ENCODE data around the gene AP1B1. TPM values are rescaled to one million over a fixed set of nuclear protein-coding genes. Genes with fewer than 3 reads are reported as not detected.
"Not testable (repeated sequence)": the region's sequence is repeated elsewhere in the genome, so short reads cannot be mapped to it uniquely, and the experiment has no call there.

Gene AP1B1
- total RNA-seq, 1 experiment from 2014 or later = 77.9 TPM

DNA sequence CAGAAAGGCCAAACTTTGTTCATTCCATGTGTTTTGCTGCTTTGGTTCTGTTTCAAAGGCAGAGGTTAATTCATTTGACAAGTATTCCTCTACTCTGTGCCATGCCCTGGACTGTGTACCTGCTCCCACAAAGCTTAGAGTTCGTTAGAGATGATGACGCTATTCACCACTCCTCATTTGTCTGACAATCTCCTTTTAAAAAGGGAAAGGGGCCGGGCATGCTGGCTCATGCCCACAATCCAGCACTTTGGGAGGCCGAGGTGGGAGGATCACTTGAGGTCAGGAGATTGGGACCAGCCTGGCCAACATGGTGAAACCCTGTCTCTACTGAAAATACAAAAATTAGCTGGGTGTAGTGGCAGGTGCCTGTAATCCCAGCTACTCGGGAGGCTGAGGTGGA lies 11.7 kb downstream of the AP1B1 start:
- CTCF ChIA-PET; DNase-seq (ENCODE audit: low spot score); ATAC-seq; H3K4me1 Mint-ChIP-seq; H3K4me3 Mint-ChIP-seq; H3K9me3 Mint-ChIP-seq; H3K27me3 Mint-ChIP-seq (ENCODE audit: low read depth); H3K27ac Mint-ChIP-seq: not testable (repeated sequence)
- POLR2A ChIA-PET = interaction anchor here (1.0 kb wide), 1 partner anchor 177 kb away, joined by 3 read pairs; the partner anchor contains the start of gene THOC5
- H3K36me3 Mint-ChIP-seq = peaks cover 16% of the 10 kb centered on the region

- Mint-ChIP-seq H3K27me3 (ENCODE audit: low read depth) (no peaks in the 10 kb centered on the region), H3K27ac (peak overlapping the region; percentile 87), H3K4me3 (no peak overlapping the region), H3K4me1 (peaks cover 13% of the 10 kb centered on the region), H3K9me3 (no peaks in the 10 kb centered on the region), H3K36me3 (peaks cover 16% of the 10 kb centered on the region)
- TF ChIP-seq, protein P1, sequence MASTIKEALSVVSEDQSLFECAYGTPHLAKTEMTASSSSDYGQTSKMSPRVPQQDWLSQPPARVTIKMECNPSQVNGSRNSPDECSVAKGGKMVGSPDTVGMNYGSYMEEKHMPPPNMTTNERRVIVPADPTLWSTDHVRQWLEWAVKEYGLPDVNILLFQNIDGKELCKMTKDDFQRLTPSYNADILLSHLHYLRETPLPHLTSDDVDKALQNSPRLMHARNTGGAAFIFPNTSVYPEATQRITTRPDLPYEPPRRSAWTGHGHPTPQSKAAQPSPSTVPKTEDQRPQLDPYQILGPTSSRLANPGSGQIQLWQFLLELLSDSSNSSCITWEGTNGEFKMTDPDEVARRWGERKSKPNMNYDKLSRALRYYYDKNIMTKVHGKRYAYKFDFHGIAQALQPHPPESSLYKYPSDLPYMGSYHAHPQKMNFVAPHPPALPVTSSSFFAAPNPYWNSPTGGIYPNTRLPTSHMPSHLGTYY (CRISPR knock-in tag; IDR thresholded peaks at IDR 0.05) = no peak
- TF ChIP-seq, protein P2, sequence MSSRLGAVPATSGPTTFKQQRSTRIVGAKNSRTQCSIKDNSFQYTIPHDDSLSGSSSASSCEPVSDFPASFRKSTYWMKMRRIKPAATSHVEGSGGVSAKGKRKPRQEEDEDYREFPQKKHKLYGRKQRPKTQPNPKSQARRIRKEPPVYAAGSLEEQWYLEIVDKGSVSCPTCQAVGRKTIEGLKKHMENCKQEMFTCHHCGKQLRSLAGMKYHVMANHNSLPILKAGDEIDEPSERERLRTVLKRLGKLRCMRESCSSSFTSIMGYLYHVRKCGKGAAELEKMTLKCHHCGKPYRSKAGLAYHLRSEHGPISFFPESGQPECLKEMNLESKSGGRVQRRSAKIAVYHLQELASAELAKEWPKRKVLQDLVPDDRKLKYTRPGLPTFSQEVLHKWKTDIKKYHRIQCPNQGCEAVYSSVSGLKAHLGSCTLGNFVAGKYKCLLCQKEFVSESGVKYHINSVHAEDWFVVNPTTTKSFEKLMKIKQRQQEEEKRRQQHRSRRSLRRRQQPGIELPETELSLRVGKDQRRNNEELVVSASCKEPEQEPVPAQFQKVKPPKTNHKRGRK (CRISPR knock-in tag; IDR thresholded peaks at IDR 0.05; ENCODE audit: borderline replicate concordance) = no peak
- TF ChIP-seq ZNF281 (CRISPR knock-in tag; IDR thresholded peaks at IDR 0.05) (no peak), NR2C2 (CRISPR knock-in tag; IDR thresholded peaks at IDR 0.05) (no peak), GTF2I (CRISPR knock-in tag; conservative IDR thresholded peaks at IDR 0.05) (no peak), ZBTB21 (CRISPR knock-in tag; IDR thresholded peaks at IDR 0.05; ENCODE audit: borderline replicate concordance) (no peak)
- TF ChIP-seq, protein P3, sequence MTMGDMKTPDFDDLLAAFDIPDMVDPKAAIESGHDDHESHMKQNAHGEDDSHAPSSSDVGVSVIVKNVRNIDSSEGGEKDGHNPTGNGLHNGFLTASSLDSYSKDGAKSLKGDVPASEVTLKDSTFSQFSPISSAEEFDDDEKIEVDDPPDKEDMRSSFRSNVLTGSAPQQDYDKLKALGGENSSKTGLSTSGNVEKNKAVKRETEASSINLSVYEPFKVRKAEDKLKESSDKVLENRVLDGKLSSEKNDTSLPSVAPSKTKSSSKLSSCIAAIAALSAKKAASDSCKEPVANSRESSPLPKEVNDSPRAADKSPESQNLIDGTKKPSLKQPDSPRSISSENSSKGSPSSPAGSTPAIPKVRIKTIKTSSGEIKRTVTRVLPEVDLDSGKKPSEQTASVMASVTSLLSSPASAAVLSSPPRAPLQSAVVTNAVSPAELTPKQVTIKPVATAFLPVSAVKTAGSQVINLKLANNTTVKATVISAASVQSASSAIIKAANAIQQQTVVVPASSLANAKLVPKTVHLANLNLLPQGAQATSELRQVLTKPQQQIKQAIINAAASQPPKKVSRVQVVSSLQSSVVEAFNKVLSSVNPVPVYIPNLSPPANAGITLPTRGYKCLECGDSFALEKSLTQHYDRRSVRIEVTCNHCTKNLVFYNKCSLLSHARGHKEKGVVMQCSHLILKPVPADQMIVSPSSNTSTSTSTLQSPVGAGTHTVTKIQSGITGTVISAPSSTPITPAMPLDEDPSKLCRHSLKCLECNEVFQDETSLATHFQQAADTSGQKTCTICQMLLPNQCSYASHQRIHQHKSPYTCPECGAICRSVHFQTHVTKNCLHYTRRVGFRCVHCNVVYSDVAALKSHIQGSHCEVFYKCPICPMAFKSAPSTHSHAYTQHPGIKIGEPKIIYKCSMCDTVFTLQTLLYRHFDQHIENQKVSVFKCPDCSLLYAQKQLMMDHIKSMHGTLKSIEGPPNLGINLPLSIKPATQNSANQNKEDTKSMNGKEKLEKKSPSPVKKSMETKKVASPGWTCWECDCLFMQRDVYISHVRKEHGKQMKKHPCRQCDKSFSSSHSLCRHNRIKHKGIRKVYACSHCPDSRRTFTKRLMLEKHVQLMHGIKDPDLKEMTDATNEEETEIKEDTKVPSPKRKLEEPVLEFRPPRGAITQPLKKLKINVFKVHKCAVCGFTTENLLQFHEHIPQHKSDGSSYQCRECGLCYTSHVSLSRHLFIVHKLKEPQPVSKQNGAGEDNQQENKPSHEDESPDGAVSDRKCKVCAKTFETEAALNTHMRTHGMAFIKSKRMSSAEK (CRISPR knock-in tag; IDR thresholded peaks at IDR 0.05; ENCODE audit: borderline replicate concordance) = no peak
- DNase-seq (ENCODE audit: low spot score) (no peak), ATAC-seq (no peak)
- ChIA-PET CTCF (no interaction called here), POLR2A (interaction anchor here (0.7 to 1.0 kb wide), 2 partner anchors 167 to 178 kb away, joined by 3 to 8 read pairs; partner anchors contain the start of gene THOC5)
Measured at GRCh38 chr22:29375398-29376076, 12.8 kb downstream of the AP1B1 start.

DNA sequence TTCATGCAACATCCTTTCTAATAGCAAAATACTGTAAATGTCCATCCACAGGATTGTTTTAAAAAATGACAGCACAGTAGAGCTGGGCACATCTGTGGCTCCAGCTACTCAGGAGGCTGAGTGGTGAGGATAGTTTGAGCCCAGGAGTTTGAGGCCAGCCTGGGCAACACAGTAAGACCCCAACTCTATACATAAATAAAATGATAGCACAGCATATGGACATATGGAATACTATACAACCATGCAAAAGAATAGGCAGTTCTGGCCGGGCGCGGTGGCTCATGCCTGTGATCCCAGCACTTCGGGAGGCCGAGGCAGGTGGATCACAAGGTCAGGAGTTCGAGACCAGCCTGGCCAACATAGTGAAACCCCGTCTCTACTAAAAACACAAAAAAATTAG lies 13.6 kb downstream of the AP1B1 start:
- ATAC-seq; H3K9me3 Mint-ChIP-seq; H3K4me3 Mint-ChIP-seq; DNase-seq (ENCODE audit: low spot score); H3K27ac Mint-ChIP-seq; POLR2A ChIA-PET; H3K27me3 Mint-ChIP-seq (ENCODE audit: low read depth); CTCF ChIA-PET: not testable (repeated sequence)
- Mint-ChIP-seq H3K4me1 (peaks cover 20% of the 10 kb centered on the region), H3K36me3 (peaks cover 16% of the 10 kb centered on the region)
- peak; percentile 59; the same call in 1 of the 2 replicates for TF ChIP-seq GTF2I (CRISPR knock-in tag; conservative IDR thresholded peaks at IDR 0.05)
- TF ChIP-seq ZNF121 (CRISPR knock-in tag; IDR thresholded peaks at IDR 0.05) = 0 out of 2 replicates have a peak, but pooled peaks have one; percentile 68
